SKM-1 (cell line): ENCODE data around the gene FERMT2.

ENCODE experiments used
- DNase-seq: peaks from one replicate; lab custom pipeline; 2025; ENCODE audit not compliant: unreplicated experiment; lab: John Stamatoyannopoulos, UW

The FERMT2 gene

DNA sequence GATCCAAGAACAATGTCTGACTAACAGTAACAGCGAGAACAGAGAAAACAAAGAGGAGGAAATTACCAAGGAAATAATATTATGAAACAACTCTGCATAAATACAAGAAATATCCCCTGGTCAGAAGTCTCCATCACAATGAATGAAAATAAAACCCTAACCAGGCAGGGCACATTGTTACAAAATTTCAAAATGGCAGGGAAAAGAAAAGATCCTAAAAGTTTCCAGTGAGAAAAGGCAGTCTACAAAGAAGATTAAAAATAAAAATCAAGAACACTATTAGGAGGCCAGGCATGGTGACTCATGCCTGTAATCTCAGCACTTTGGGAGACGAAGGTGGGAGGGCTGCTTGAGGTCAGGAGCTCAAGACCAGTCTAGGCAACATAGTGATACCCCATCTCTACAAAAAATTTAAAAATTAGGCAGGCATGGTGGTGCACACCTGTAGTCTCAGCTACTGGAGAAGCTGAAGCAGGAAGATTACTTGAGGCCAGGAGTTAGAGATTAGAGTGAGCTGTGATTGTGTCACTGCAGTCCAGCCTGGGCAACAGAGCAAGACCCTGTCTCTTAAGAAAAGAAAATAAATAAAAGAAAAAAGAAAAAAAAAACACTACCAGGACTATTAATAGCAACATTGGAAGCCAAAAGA is 47.8 kb downstream of the FERMT2 start:
- no peak for DNase-seq

DNA sequence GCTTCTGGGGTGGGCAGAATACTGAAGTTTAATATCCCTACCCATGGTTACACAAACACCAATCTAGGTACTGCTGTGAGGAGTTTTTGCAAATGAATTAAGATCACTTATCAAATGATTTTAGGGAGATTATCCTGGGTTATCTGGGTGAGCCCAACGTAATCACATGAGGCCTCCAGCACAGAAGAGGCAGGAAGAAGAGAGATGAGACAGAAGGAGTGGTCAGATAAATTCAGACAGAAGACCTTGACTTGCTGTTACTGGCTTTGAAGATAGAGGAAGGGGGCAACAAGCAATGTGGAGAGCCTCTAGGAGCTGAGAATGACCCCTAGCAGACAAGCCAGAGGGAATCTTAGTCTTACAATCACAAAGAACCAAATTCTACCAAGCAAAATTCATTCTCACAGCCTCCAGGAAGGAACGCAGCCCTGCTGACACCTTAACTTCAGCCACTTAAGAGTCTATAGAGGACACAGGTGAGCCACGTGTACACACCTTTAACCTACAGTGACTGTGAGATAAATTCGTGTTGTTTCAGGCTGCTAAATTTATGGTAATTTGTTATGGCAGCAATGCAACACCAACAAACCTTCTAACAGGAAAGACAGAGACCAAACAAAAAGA is 49.4 kb downstream of the FERMT2 start:
- no peak for DNase-seq

DNA sequence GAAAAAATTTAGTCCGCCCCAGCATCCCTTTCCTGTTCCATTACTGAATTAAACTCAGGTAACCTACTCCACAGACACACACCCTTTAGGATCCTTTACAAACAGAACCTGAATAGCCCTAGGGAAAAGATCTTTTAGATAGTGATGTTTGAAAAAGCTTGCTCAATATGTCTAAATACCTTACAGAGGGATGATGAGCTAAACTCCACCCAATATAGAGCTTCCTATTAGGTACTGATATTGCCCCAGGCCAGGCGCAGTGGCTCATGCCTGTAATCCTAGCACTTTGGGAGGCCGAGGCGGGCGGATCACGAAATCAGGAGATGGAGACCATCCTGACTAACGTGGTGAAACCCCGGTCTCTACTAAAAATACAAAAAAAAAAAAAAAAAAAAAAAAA is 50.1 kb downstream of the FERMT2 start:
- no peak for DNase-seq

DNA sequence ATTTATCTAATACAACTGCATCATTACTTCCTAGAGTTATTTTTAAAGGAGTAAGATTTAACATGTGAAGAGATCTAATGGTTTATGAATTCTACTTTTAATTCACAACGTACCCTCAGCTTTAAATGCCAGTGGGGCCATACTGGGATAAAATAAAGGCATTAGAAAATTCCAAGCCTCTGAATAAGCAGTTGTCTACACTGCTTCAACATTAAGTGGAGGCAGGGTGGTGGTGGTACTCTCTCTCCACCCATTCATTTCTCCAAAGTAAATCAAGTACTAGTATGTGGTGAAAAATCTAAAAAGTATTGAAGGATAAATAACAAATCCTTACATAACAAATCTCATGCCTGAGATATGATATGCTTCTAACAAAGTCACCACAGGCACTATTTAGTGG is 52.4 kb downstream of the FERMT2 start:
- no peak for DNase-seq

DNA sequence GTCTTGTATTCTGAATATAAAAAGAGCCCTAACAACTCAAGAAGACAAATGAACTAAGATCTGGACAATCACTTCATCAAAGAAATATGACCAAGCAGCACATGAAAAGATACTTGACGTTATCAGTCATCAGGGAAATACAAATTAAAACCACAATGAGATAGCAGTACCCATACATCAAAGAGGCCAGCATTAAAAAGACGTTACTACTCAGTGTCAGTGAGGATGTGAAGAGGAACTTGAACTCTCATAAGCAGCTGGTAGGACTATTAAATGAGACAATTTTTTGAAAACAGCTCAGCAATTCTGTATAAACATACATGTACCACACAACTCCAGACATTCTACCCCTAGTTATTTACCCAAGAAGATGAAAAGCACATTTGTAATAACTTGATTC is 55.9 kb downstream of the FERMT2 start:
- DNase-seq, result no peak

DNA sequence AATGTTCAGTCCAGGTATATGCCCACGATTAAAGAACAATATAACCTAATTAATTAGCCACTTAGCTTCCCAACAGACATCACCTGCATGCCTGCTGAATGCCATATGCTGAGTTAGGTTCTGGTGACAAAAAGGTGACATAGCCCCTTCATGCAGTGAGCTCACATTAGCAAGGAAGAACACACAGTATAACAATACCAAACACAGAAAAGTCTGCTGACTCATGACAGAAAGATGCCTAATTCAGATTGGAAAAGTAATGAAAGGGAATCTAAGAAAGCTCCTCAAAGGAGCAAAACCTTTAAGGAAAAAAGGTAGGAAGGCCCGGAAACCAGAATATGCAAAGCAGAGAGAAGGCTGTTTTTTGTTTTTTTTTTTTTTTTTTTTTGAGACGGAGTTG is 59.0 kb downstream of the FERMT2 start:
- DNase-seq, result no peak

DNA sequence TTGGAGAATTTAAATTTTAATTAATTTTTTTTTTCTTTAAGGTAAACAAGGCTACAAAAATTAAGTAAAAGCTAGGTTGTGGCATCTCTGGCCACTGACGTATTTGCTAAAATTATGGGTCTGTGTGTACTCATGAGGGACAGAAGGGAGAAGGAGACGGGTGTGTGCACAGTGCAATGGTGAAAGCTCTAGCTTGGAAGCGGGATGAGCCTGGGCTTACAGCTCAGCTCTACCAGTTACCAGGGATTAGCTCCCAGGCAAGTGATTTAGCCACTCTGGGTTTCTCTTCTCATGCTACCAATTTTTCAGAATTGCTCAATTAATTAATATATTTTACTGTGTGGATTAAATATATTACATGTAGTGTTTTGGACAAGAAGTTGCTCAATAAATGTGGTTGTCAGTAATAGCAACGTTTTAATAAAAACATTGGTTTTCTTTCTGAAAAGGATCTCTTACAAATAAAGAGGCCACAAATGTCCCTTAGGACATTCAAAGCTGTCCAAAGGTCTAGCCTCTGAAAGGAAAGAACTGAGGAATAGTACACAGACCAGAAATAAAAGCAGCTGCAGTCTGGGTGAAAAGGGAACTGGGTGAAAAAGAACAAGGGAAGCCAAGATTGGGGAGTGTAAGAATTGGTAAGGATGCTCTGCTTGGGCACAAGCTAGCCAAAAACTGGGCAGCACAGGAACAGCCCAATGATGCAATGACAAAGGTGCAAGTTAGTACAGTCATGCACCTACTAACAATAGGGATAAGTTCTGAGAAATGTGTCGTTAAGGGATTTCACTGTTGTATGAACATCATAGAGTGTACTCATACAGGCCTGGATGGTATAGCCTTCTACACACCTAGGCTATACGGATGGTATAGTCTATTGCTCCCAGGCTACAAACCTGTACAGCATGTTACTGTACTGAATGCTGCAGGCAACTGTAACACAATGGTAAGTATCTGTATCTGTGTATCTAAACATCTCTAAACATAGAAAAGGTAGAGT is 61.7 kb downstream of the FERMT2 start:
- DNase-seq, result no peak

DNA sequence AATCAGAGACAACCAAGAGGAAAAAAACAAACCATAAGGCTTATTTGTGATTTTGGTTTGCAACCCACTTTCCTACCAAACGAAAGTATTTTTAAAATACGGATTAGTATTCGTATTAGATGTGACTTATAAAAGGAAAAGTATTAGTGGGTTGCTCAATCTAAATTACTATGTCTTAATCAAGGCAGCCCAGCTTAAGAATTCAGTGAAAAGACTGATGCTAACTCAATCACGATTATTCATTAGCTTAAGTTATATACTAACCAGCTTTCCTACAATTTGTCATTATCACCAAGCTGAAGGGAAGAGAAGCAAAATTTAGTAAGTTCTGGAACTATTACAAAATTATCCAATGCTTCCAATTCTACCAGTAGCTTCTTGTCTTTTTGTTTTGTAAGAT is 62.7 kb downstream of the FERMT2 start:
- no peak for DNase-seq

DNA sequence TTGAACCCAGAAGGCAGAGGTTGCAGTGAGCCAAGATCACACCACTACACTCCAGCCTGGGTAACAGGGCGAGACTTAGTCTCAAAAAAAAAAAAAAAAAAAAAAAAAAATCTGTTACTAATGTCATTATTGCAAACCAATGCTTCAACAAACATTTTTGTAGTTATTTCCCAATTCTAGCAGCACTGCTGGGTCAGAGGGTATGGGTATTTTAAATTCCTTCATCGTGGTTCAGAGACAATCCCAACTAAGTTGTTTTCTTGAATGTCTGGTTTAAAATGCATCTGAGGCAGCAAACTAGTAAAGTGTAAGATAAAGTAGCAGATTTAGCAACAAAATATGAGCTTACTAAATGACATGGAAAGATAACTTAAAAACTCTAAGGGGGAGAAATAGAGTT is 65.6 kb downstream of the FERMT2 start:
- DNase-seq, result no peak

DNA sequence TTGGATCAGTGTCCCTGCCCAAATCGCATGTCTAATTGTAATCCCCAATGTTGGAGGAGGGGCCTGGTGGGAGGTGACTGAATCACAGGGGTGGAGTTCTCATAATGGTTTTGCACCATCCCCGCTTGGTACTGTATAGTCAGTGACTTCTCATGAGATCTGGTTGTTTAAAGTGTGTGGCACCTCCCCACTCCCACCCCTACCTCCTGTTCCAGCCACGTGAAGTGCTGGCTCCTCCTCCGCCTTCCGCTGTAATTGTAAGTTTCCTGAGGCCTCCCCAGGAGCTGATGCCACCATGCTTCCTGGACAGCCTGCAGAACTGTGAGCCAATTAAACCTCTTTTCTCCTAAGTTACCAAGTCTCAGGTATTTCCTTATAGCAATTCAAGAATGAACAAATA is 67.2 kb downstream of the FERMT2 start:
- no peak for DNase-seq

DNA sequence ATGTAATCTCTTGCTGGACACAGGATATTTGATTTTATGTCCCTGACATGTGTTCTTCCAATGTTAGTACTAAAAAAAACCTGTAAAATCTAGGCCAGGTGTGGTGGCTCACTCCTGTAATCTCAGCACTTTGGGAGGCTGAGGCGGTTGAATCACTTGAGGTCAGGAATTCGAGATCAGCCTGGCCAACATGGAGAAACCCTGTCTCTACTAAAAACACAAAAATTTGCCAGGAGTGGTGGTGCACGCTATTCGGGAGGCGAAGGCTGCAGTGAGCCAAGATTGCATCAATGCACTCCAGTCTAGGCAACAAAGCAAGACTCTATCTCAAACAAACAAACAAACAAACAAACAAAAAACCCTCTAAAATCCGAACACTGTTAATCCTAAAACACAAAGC is 68.0 kb downstream of the FERMT2 start:
- no peak for DNase-seq

DNA sequence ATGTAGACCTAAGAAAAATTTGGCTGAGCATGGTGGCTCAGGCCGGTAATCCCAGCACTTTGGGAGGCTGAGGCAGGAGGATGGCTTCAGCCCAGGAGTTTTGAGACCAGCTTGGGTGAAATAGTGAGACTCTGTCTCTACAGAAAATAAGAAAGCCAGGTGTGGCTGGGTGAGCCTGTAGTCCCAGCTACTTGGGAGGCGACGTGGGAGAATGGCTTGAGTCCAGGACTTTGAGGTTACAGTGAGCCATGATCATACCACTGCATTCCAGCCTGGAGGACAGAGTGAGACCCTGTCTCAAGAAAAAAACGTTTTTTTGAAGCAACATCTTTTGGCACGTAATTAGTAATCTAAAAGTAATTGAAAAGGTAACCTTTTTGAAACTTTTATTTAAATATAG is 70.9 kb downstream of the FERMT2 start:
- no peak for DNase-seq

DNA sequence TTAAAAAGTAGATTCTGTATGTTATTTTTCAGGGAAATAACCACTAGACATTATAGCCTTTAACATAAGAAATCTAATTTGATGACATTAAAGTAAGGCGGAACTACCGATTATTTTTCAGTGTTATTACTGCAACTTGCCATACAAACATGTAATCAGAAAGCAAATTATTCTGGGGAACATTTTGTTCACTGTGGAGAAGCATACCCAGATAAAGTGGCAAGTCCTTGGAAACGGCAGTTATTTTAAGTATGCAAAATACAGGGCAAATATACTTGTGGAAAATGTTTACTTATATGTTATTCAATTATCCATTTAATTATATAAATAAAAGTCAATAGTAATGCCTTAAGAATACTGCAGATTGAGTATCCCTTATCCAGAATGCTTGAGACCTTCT is 71.9 kb downstream of the FERMT2 start:
- DNase-seq, result no peak

DNA sequence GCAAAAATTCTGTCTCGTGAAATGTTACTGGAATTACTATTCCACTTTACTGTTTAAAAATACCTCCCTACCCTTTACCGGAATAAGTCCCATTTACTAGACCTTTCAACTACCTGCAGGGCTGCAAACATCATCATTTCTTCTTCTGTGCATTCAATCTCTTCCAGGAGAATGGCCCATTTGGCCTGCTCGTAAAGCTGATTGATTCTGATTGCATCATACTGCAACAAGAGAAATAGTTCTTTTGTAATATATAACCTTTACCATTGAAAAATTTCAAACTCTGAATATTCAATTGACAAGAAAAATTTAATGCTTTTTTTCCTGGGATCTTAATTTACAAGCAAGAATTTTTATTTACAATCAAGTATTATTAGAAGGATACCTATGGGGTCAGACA is 72.4 kb downstream of the FERMT2 start:
- DNase-seq, result no peak

DNA sequence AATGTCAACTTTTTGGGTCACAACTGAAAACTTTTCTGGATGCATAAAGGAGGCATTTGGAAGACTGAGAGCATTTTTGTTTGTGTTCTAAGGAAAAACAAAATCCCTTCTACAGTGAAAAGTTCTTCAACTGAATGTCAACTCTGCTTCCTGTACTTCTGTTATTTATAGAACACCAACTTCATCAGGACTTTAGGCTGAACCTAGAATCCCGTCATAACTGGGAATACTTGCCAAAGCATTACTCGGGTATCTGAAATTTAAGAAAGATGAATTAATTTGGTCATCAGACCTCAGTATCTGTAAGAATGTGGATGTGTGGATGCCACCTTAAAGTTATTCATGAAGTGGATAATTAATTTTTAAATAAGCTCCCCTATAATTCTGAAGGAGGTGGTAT is 73.2 kb downstream of the FERMT2 start:
- DNase-seq, result no peak

DNA sequence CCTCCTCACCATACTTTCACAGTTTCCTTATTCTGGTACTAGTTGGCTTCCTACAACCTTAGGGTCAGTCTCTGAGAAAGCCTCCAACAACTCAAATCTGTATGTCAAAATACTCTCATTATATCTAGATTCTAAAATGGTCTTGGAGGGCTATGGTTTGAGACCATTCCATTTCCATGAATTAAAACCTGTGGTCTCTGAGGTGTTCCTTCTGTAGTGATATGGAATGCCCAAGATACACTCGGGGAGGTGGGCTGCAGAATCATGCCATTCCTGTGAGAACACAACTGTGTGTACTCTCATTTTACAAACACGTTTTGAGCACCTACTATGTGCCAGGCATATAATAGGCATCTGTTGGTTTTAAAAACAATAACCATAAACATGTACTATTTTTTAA is 74.0 kb downstream of the FERMT2 start:
- DNase-seq, result no peak

DNA sequence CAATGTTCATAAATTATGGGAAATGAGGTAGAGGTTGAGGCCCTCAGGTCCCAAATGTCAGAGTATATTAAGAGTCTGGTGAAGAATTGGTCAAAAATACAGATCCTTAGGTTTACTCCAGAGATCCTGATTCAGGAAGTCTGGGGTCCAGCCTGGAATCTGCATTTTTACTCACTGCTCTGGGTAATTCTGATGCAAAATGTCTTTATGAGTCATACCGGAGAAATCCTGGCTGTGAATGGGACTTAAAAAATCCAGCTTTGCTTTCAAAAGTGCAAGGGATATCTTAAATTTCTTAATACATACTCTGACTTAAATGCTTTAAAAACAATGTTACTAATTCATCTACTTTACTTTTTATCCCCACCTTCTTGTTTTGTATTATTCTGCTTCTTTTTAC is 74.5 kb downstream of the FERMT2 start:
- DNase-seq, result no peak

DNA sequence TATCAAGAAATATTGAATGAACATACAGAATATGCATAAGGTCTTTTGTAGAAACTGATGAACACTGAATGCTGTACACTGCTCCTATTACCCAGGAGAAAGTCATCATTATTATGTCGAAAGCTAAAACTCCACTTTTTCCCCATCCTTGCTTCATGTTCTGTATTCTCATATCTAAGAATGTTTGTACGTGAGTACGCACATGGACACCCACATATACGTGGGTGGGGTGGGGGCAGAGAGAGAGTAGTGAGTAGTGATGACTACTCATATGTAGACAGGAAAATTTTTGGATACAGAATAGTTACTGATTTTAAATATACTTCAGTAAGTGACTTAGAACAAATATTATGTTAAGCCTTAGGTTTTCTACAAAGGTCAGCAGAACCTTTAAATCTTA is 75.1 kb downstream of the FERMT2 start:
- no peak for DNase-seq

DNA sequence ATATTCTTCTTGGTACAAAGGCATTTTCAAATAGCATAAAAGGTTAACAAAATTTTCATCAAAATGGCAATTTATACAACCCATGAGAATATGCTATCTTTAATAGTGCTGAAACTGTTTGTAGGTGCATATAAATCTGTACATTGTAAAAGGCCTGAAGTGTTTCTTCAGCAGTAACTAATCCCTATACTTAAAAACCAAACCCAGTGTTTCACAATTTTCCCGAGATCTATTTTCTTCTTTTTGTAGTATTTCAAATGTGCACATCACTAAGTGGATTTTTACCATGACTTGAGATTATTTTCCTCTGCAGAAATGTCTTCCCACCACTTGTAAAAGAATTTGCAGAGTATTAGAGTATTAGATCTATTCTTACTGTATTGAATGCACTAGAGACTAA is 76.5 kb downstream of the FERMT2 start:
- no peak for DNase-seq

DNA sequence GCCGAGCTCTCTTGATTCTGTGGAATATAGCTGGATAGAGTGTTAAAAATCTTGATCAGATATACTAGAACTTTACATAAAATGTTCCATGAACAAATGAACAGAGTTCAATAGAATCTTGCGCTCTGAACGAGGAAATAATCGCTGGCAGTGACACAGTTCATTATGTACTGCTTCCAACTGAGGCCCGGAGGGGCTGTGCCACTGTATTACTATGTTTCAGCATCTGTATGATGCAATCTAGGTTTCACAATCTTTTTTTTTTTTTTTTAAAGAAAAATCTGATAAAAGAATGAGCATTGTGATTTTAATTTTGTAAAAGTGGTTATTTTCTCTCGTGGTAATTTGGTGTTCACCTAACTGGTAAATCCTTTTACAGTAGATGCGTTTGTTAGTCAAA is 77.2 kb downstream of the FERMT2 start:
- no peak for DNase-seq

DNA sequence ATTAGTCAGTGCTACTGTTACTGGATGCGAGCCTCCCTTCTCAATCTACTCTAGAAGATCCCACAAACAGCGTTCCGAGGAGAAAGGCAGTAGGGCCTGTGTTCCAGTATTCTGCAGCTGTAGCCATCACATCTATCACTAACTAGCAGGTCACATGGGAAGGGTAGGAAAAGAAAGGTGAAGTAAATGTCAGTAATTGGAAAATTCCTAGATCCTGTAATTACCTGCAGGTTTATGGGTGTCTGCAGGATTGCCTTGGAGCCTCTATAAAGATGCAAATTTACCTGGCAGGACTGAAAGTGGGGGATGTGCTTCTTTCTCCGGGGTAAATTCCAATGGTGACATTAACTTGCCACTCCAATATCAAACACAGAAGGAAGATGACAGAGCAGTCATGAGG is 77.8 kb downstream of the FERMT2 start:
- DNase-seq, result no peak

DNA sequence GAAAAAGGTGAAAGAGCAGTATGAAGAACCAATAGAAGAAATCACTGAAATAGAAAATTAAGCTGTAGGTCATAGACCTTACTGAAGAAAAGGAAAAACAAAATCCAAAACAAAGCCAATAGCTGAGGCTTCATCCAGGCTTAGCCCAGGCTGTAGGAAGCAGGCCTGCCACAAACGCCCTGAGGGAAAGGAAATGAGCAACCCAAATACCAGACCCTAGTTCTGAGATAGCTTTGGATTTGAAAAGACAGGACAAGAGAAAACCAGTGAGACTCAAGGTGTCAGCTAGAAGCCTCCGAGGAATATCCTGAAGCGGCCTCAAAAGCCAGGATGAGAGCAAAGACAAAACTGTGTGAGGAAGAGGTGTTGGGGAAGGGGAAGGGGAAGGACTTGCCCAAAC is 79.2 kb downstream of the FERMT2 start:
- DNase-seq, result no peak
